RCC 7860 (cell line): ENCODE data around the gene TM2D3.
"Not testable (repeated sequence)": the region's sequence is repeated elsewhere in the genome, so short reads cannot be mapped to it uniquely, and the experiment has no call there.

Experiments
- DNase-seq: peaks from one replicate; pipeline ENCODE4 v3.0.0-alpha.2; 2015; ENCODE audit warnings: low spot score
- FAIRE-seq: peaks from 2 replicates; lab custom pipeline; 2012; peaks lifted over from hg19 to GRCh38; lab: Jason Lieb, UNC

TM2D3 gene

GRCh38 chr15:101657968-101658784 lies 6.0 kb upstream of the TM2D3 start:
- FAIRE-seq (no peak), DNase-seq (no peak)

DNA sequence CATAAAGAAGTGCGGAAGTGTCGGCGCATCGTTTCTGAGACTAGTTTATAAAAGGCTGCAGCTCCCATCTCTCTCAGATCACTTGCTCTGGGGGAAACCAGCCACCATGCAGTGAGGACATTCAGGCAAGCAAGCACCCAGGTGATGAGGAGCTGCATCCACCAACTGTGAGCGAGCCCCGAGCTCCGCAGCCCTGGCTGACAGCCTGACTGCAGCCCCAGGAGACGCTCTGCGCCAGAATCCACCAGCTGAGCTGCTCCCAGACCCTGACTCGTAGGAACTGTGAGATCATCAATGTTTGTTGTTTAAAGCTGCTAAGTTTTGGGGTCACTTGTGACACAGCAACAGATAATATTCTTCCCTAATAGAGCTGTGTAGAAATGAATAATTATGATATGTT lies 5.0 kb upstream of the TM2D3 start:
- FAIRE-seq (no peak), DNase-seq (no peak)

DNA sequence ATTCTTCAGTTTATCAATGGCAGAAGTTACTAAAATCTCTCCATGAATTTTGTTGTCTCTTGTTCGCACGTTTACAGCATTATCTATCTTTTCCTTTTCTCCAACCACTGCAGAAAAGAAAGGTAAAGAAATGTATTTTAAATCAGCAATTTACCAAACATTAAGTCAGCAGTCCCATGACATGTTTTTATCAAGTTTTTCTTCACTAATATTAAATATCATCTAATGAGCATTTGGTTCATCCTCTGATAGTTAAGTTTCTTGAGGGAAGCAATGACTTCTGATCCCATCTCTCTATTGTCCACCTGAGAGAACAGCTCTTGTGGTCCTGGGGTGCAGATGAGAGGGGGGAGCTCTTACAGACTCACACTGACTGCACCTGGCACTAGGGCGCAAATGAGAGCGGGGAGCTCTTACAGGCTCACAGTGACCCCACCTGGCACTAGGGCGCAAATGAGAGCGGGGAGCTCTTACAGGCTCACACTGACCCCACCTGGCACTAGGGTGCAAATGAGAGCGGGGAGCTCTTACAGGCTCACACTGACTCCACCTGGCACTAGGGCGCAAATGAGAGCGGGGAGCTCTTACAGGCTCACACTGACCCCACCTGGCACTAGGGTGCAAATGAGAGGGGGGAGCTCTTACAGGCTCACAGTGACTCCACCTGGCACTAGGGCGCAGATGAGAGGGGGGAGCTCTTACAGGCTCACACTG lies 2.6 kb upstream of the TM2D3 start:
- DNase-seq, FAIRE-seq: not testable (repeated sequence)

DNA sequence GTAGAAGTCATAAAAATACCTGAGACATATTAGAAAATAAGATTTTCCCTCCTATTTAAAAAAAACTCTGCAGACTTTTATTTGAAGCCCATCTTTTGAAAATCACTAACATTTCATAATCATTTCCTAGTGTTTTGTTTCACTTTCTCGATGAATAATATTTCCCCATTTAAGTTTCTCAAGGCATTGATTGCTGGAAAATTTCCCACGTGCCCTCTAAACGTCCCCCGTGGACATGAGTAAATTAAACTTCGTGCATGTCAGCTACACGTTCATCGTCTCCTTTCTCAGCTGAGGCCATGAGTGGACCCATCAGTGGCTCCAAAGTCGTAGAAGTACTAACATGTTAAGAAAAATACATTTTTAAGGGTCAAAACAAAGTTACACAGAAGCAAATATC lies 2.0 kb upstream of the TM2D3 start:
- no peak for DNase-seq
- no peak for FAIRE-seq

- no peak for DNase-seq
- no peak for FAIRE-seq
Measured at GRCh38 chr15:101652786-101653430, 727 bp upstream of the TM2D3 start.

DNA sequence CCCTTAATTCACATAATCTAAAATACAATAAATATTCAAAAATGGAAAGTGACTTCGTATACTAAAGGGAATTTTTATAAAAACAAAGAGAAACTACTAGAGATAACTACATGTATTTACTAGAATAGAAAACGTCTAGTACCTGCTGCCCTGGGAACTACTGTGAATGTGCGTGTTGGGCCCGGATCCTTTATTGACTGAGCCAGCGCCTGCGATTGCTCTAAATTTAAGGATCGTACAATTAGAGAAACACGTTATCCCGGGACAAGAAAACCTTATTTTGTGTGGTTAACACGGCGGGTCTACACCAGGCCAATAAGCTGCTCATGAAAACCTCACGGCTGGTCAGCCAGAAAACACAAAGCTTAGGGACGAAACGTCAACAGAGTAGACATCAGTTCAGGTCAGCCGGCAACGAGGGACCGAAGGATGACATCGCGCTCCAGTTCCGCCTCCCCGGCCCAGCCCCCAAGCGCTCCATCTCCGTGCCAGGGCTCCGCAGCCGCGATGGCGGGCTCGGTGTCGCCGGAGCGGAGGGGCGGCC lies 555 bp downstream of the TM2D3 start:
- peak; percentile 22 for DNase-seq

DNA sequence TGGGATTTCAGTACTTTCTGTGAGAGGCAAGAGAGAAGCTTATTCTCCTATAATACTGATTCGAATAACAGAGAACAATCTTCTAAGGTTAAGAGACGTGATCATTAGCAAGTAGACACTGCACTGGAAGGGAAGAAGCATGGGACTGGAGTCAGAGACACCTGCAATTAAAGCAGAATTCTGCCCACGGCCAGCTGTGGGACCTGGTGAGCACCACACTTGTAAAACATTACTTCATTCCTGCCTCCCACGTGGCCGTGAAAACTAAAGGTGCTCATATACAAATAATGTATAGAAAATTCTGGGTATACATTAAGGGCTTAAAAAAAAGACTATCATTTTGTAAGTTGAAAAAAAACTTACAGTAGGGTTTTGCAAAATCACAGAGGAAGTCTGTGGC lies 2.0 kb downstream of the TM2D3 start:
- no peak for DNase-seq

More for the DNA sequence above, 555 bp downstream of the TM2D3 start:
- no peak for FAIRE-seq

GRCh38 chr15:101648356-101648755 lies 3.8 kb downstream of the TM2D3 start:
- DNase-seq, result no peak
- no peak for FAIRE-seq

More for the DNA sequence above, 2.0 kb downstream of the TM2D3 start:
- no peak for FAIRE-seq

DNA sequence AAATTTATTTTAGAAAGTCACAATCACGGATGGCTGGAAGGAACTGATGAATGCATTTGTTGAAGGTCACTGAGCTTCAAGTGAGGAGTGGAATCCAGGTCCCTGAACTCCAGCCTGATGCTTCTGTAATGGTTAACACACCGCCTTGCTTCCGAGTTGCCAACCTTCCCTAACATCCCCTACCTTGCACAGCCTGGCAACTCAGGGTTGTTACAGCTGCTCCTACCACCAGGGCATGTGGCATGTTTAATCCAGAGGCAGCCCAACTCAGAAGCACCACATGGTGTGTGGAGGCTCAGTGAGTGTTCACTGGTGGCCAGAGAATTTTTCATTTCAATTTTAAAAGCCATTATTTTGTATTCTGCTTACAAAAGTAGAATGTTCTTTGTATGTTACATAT lies 4.9 kb downstream of the TM2D3 start:
- FAIRE-seq, result no peak

GRCh38 chr15:101646672-101647071 lies 5.5 kb downstream of the TM2D3 start:
- DNase-seq (no peak), FAIRE-seq (no peak)

More for the DNA sequence above, 4.9 kb downstream of the TM2D3 start:
- no peak for DNase-seq

DNA sequence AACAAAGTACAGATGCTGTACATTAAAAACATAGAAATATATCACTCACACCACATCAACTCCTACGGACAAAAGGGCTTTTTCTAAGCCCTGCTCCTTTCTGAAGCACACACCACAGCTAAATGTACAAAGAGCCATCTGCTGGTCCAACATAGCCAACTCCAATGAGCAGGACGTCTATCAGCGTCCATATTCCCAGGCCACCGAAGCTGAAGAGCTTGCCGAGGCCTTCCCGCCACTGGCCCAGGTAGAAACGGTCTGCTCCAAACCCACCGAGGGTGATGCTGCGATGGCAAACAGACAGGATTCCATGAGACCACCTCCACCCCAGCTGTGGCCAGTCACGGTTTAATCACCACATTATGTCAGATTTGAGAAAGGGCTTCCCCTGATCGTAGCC lies 9.8 kb downstream of the TM2D3 start:
- no peak for FAIRE-seq
- DNase-seq, result no peak

- no peak for DNase-seq
- no peak for FAIRE-seq
Measured at GRCh38 chr15:101641894-101642293, 10.3 kb downstream of the TM2D3 start.

DNA sequence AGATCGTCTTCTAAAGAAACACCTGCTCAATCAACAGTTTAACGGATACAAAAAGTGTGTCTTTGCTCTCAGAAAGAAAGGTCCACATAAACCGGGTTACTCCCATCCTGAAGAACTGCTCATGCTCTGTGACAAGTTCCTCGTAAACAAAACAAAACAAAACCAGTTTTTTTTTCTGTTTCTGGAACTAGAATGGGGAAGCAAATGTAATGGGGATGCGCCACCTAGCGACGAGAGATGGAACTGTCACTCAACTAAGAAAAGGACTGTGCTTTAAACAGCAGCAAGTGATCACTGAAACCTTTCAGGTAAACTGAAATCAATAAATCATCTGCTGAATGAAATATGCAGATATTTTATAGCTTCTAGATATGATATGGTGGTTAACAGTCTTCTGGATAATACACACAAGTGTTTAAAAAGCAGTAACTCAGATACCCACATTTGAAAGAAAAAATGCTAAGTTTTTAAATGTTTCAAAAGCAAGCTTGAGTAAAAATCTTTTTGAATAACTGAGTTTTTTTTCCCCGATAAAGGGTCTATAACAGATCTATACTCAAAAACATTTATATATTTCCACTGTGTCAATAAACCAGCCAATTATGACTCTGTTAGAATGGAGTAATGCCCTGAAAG lies 10.9 kb downstream of the TM2D3 start:
- FAIRE-seq (peak; percentile 70), DNase-seq (peak; percentile 29)

- no peak for DNase-seq
Measured at GRCh38 chr15:101639667-101640066, 12.5 kb downstream of the TM2D3 start.

DNA sequence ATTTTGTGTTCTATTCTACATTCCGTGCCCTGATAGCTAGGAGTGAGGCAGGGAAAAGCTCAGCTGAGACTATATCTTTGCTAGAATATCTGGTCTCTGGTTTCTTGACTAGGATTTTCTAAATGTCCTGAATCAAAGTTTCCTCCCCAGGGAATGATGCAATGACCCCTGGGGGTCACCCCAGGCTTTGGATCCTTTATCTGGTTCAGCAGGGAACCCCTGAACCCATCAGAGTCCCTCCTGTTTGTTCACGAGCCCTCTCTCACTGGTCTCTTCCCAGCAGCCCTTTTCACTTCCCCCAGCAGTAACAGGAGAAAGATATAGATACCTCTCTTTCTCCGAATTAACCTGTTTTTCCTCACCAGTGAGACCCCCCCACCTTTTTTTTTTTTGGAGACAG lies 14.3 kb downstream of the TM2D3 start:
- no peak for DNase-seq
- no peak for FAIRE-seq

More at GRCh38 chr15:101639667-101640066, 12.5 kb downstream of the TM2D3 start:
- FAIRE-seq, result no peak

DNA sequence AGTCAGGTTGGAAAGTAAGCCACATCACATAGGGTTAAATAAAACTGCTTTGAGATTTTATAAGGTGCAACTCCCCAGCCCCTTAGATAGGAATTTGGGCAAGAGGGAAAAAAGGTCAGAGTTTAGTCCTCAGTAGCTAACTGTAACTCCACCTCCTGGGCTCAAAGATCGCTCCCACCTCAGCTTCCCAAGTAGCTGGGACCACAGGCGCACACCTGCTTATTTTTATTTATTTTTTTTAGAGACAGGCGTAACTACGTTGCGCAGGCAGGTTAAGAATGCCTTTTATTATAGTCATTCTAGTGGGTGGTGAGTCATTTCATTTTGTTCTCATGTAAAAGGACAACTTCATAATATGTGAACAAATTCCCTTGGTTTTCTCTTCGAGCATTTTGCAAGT lies 14.7 kb downstream of the TM2D3 start:
- DNase-seq (no peak), FAIRE-seq (no peak)

GRCh38 chr15:101637038-101637437 lies 15.1 kb downstream of the TM2D3 start:
- no peak for DNase-seq
- no peak for FAIRE-seq

GRCh38 chr15:101635944-101636727 lies 16.0 kb downstream of the TM2D3 start:
- FAIRE-seq, result no peak
- no peak for DNase-seq

GRCh38 chr15:101633356-101633755 lies 18.8 kb downstream of the TM2D3 start:
- DNase-seq, result no peak
- no peak for FAIRE-seq

GRCh38 chr15:101626729-101627128 lies 25.5 kb downstream of the TM2D3 start:
- DNase-seq, FAIRE-seq: not testable (repeated sequence)
